GM12878 (cell line): ENCODE measurements around the gene MAGI1. TPM values are rescaled to one million over a fixed set of nuclear protein-coding genes. Genes with fewer than 3 reads are reported as not detected.

Experiments used
- ATAC-seq: fragments of 200-7000 bp; cut with Tn5 transposase; 3 replicates; pipeline ENCODE4 v1.9.1; 2020; ENCODE audit warnings: mild to moderate bottlenecking, moderate library complexity
- BruUV-seq: library from RNA; stranded (reverse); fragments of 400-500 nt; replicated peaks from 2 replicates; lab custom pipeline; 2021; lab: Mats Ljungman, UMichigan
- CTCF ChIA-PET: fragments of 300-600 bp; sonication (Branson Sonifier 250); formaldehyde crosslinking; extraction: SDS; loops from one replicate; lab custom pipeline; 2021; ENCODE audit warnings: inconsistent platforms; lab: Yijun Ruan, JAX
- POLR2A ChIA-PET: fragments of 350-600 bp; formaldehyde crosslinking; extraction: SDS; loops from one replicate; lab custom pipeline; 2021; ENCODE audit warnings: inconsistent platforms; lab: Charles Lee
- RAD21 ChIA-PET: fragments of 300-600 bp; sonication (Branson Sonifier 250); formaldehyde crosslinking; loops from one replicate; lab custom pipeline; 2023; ENCODE audit warnings: antibody characterized with exemption; ENCODE audit not compliant: unreplicated experiment; lab: Charles Lee
- SMC1A ChIA-PET: fragments of 300-600 bp; sonication (Branson Sonifier 250); formaldehyde crosslinking; loops from one replicate; lab custom pipeline; 2023; ENCODE audit not compliant: unreplicated experiment, uncharacterized antibody; lab: Charles Lee
- DNase-seq: peaks from one replicate; pipeline ENCODE4 v3.0.0-alpha.2; 2011; ENCODE audit warnings: low read depth, low spot score
- FAIRE-seq: peaks from 3 replicates; lab custom pipeline; 2011; peaks lifted over from hg19 to GRCh38; lab: Jason Lieb, UNC
- H2AFZ ChIP-seq: 2 replicates; pipeline ENCODE4 v1.6.0; 2011; ENCODE audit warnings: low read depth, low read length, control low read depth; ENCODE audit not compliant: control insufficient read depth
- H3K27ac ChIP-seq: 2 replicates; pipeline ENCODE4 v1.5.1; 2011; ENCODE audit warnings: control low read depth; ENCODE audit not compliant: control insufficient read depth, insufficient read depth
- H3K27me3 ChIP-seq, 2 experiments: replicated peaks in 1 of 2; 2 replicates each; pipeline versions ENCODE4 v1.6.0 to v1.6.1; 2011; ENCODE audit warnings: low read length in 1 of 2; ENCODE audit not compliant: control insufficient read depth in 2 of 2, insufficient read depth in 2 of 2
- H3K36me3 ChIP-seq, 2 experiments: 2 replicates each; pipeline ENCODE4 v1.5.1; 2011; ENCODE audit warnings: low read length in 1 of 2; ENCODE audit not compliant: control insufficient read depth in 2 of 2, insufficient read depth in 2 of 2
- H3K4me1 ChIP-seq: 2 replicates; pipeline ENCODE4 v1.6.1; 2011; ENCODE audit warnings: mild to moderate bottlenecking, low read length, moderate library complexity, mixed read lengths; ENCODE audit not compliant: control insufficient read depth, insufficient read depth
- H3K4me2 ChIP-seq: 2 replicates; pipeline ENCODE4 v1.6.0; 2011; ENCODE audit warnings: control low read depth; ENCODE audit not compliant: control insufficient read depth, insufficient read depth
- H3K4me3 ChIP-seq: fragments of 200-600 bp; sonication (generic); 2 replicates; pipeline ENCODE4 v1.5.1; 2016
- H3K79me2 ChIP-seq: 2 replicates; pipeline ENCODE4 v1.6.0; 2011; ENCODE audit warnings: low read length; ENCODE audit not compliant: control insufficient read depth, insufficient read depth
- H3K9ac ChIP-seq: 2 replicates; pipeline ENCODE4 v1.8.0; 2011; ENCODE audit warnings: low read length, control low read depth, mixed read lengths; ENCODE audit not compliant: control insufficient read depth, insufficient read depth
- H3K9me3 ChIP-seq: replicated peaks from 3 replicates; pipeline ENCODE4 v1.5.1; 2011; ENCODE audit warnings: mild to moderate bottlenecking, low read length; ENCODE audit not compliant: control insufficient read depth, insufficient read depth
- H4K20me1 ChIP-seq: 2 replicates; pipeline ENCODE4 v1.6.0; 2011; ENCODE audit not compliant: control insufficient read depth, insufficient read depth
- BRCA1 ChIP-seq: IDR thresholded peaks from 2 replicates; pipeline ENCODE4 v1.6.1; 2011; ENCODE audit warnings: low read depth, low read length, improper control_type of control experiment
- MXI1 ChIP-seq: fragments of 150-350 bp; IDR thresholded peaks from 2 replicates; pipeline ENCODE4 v1.6.1; 2011; ENCODE audit warnings: low read depth, mild to moderate bottlenecking, inconsistent platforms, low read length, improper control_type of control experiment
- NFYB ChIP-seq: IDR thresholded peaks from 2 replicates; pipeline ENCODE4 v1.6.1; 2011; ENCODE audit warnings: low read depth, mild to moderate bottlenecking, low read length, improper control_type of control experiment, moderate library complexity; ENCODE audit not compliant: insufficient read depth
- SPI1 ChIP-seq: IDR thresholded peaks from 2 replicates; pipeline ENCODE4 v1.6.1; 2011; ENCODE audit warnings: low read depth, mild to moderate bottlenecking, low read length, moderate library complexity, borderline replicate concordance; ENCODE audit not compliant: insufficient read depth
- WGBS: methylation state at CpG from one replicate; pipeline ENCODE4 v1.1.6; 2016; ENCODE audit warnings: low lambda C conversion rate; ENCODE audit not compliant: insufficient replicate concordance, insufficient coverage; ENCODE audit errors: missing lambda C conversion rate; 5-methylcytosine and 5-hydroxymethylcytosine counted together
- in situ Hi-C: fragments of 300-500 bp; cut with MboI; formaldehyde crosslinking; loops from 9 replicates; pipeline ENCODE4 v1.14.3; 2018; ENCODE audit warnings: mixed read lengths
- intact Hi-C: fragments of 100-400 bp; cut with micrococcal nuclease; formaldehyde crosslinking; loops from one replicate; pipeline ENCODE4 v1.14.2; 2022; ENCODE audit not compliant: unreplicated experiment
- polyA plus RNA-seq, 11 experiments: library from polyadenylated mRNA; depleted of rRNA in 4 of 11; unstranded in 6 of 11; stranded (reverse) in 5 of 11; fragments of >200 nt; fragmentation: Nextera tagmentation in 4 of 11; fragmentation: Illumina TruSeq in 1 of 11; extraction: Ambion mirVana in 4 of 11; extraction: Trizol in 1 of 11; gene quantifications; 1 replicate in 1 of 11; 2 replicates in 10 of 11; pipeline versions ENCODE4 v1.2.1 to v1.2.3, GENCODE V29; 2011 to 2016; ENCODE audit warnings: inconsistent platforms in 2 of 11, missing spikeins in 2 of 11, low read depth in 1 of 11
- total RNA-seq, 4 experiments: library from RNA; depleted of rRNA in 3 of 4; stranded (reverse); fragments of >200 nt in 3 of 4; fragmentation: Illumina TruSeq in 1 of 4; extraction: Trizol in 1 of 4; gene quantifications; 2 replicates each; pipeline versions ENCODE4 v1.2.1 to v1.2.3, GENCODE V29; 2013 to 2021
- TF ChIP-seq, protein P1 (sequence below): fragments of 450-650 bp; IDR thresholded peaks from 2 replicates; pipeline ENCODE4 v1.6.1; 2017; ENCODE audit warnings: mild to moderate bottlenecking

The MAGI1 gene
- total and polyA plus RNA-seq, 10 of the 15 experiments (the other 5 are each of a cell fraction or from before 2014, with no cell fraction given): 0.02 to 3.3 (median 0.29) TPM; not detected in 1

DNA sequence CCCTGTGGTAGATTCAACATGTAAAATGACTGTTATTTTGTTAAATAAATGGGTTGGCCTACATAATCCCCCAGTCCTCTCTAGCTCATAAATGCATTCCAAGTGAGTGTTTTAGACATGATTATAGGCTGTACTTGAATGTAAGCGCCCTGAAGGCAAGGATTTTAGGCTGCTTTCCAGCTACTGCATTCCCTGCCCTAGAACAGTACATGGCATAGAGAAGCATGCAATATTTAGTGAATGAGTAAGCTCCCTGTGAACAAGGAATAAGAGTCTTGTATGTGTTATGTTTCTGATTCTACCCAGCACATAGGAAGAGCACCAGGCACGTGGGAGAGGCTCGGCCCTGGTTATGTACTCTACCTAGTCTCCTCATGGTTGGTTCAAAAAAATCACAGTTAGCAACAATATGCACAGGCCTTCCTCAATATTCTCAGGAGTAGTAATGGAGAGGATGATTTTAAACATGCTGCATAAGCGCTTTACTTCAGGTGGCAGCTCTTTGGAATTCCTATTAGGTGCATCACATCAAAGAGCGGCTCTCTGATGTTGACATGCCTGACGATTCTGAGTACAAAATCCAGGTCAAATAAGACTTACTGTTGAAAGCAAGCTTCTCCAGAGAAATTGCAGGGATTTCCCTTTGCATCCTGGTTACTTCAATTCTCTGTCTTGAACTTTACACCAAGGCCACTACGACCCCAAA, 456.6 kb downstream of the MAGI1 start (continued):
- TF ChIP-seq, protein P1, sequence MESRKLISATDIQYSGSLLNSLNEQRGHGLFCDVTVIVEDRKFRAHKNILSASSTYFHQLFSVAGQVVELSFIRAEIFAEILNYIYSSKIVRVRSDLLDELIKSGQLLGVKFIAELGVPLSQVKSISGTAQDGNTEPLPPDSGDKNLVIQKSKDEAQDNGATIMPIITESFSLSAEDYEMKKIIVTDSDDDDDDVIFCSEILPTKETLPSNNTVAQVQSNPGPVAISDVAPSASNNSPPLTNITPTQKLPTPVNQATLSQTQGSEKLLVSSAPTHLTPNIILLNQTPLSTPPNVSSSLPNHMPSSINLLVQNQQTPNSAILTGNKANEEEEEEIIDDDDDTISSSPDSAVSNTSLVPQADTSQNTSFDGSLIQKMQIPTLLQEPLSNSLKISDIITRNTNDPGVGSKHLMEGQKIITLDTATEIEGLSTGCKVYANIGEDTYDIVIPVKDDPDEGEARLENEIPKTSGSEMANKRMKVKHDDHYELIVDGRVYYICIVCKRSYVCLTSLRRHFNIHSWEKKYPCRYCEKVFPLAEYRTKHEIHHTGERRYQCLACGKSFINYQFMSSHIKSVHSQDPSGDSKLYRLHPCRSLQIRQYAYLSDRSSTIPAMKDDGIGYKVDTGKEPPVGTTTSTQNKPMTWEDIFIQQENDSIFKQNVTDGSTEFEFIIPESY: no peak
- TF ChIP-seq BRCA1 (no peak), NFYB (no peak)

DNA sequence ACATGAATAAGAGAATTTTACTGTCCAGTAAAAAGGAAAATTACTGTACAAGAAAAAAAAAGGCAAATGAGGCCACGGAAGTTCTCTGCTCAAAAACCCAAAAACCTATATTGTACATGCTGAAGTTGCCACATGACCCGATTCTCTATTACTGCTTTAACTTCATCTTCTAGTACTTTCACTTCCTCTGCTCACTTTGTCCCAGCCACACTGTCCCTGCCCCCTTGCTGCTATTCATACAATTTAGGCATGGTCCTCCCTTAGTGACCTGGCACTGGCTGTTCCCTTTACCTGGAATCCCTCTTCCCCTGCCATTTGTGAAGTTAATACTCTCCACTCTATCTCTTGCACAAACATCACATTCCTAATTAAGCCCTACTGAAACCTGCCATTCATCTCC, 457.4 kb downstream of the MAGI1 start:
- Histone ChIP-seq H3K27me3 (no peaks in the 10 kb centered on the region), H3K4me2 (no peak overlapping the region), H4K20me1 (no peaks in the 10 kb centered on the region), H3K4me1 (no peaks in the 10 kb centered on the region), H3K9me3 (no peaks in the 10 kb centered on the region), H2AFZ (no peak overlapping the region), H3K36me3 (no peaks in the 10 kb centered on the region)
- RAD21 ChIA-PET: no interaction called here
- intact Hi-C loops (no loop called here), in situ Hi-C loops (no loop called here)
- no TSS peak for BruUV-seq
- ATAC-seq: peak; percentile 59
- CTCF ChIA-PET: no interaction called here
- POLR2A ChIA-PET: no interaction called here
- WGBS: 18% methylated on average over 2 of the region's 2 CpGs
- TF ChIP-seq MXI1: no peak
- peak; percentile 65; the same call in 1 of the 2 replicates for TF ChIP-seq SPI1
- TF ChIP-seq, all 136 proteins: peak for 1
- FAIRE-seq (no peak), DNase-seq (no peak)
- SMC1A ChIA-PET: no interaction called here
- Histone ChIP-seq H3K27ac (no peak overlapping the region), H3K4me3 (no peak overlapping the region), H3K79me2 (no peaks in the 10 kb centered on the region), H3K9ac (no peak overlapping the region)
